PFSK-1 (cell line): ENCODE data around the gene SORBS1.

Source experiments
- FOXP2 ChIP-seq: optimal IDR thresholded peaks from 2 replicates; pipeline ENCODE3; 2011; ENCODE audit warnings: borderline replicate concordance, control low read depth, inconsistent platforms; ENCODE audit not compliant: insufficient read depth; ENCODE audit errors: extremely low read length, extremely low read depth
- POLR2AphosphoS5 ChIP-seq: IDR thresholded peaks from 2 replicates; pipeline ENCODE4 v1.6.1; 2012; ENCODE audit warnings: low read depth, mild to moderate bottlenecking, control low read depth, low read length, moderate library complexity
- SIN3A ChIP-seq: IDR thresholded peaks from 2 replicates; pipeline ENCODE4 v1.6.1; 2012; ENCODE audit warnings: mild to moderate bottlenecking, low read length, moderate library complexity, borderline replicate concordance; ENCODE audit not compliant: insufficient read depth
- TAF1 ChIP-seq: IDR thresholded peaks from 2 replicates; pipeline ENCODE4 v1.6.1; 2012; ENCODE audit warnings: low read length, control low read depth, borderline replicate concordance; ENCODE audit not compliant: insufficient read depth
- TF ChIP-seq, protein P1 (sequence below), 2 experiments: IDR thresholded peaks; 2 replicates each; pipeline versions ENCODE4 v1.6.1 to v1.8.0; 2011 to 2012; ENCODE audit warnings: low read depth in 2 of 2, low read length in 2 of 2, control low read depth in 1 of 2, inconsistent platforms in 1 of 2, mild to moderate bottlenecking in 1 of 2, moderate library complexity in 1 of 2; ENCODE audit not compliant: insufficient read depth in 1 of 2

SORBS1 gene

DNA sequence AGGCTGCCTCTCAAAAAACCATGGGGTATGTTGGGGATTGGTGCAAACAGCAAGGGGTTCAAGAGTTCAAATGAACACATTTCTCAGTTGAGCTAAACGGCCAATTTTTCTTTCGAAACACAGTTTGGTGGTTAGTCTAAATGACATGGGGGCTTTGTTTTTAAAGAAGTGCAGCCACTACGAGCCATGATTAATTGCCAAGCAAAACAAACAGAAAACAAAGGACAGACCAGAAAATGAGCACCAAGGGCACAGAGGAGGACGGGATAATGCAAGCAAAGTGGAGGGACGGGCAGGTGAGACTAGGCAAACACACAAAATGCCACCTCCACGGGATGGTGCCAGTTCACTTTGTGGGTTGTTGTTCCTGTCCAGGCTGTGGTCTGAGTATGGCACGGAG lies 205.9 kb downstream of the SORBS1 start:
- no peak for TF ChIP-seq TAF1
- TF ChIP-seq SIN3A = no peak
- TF ChIP-seq, protein P1, sequence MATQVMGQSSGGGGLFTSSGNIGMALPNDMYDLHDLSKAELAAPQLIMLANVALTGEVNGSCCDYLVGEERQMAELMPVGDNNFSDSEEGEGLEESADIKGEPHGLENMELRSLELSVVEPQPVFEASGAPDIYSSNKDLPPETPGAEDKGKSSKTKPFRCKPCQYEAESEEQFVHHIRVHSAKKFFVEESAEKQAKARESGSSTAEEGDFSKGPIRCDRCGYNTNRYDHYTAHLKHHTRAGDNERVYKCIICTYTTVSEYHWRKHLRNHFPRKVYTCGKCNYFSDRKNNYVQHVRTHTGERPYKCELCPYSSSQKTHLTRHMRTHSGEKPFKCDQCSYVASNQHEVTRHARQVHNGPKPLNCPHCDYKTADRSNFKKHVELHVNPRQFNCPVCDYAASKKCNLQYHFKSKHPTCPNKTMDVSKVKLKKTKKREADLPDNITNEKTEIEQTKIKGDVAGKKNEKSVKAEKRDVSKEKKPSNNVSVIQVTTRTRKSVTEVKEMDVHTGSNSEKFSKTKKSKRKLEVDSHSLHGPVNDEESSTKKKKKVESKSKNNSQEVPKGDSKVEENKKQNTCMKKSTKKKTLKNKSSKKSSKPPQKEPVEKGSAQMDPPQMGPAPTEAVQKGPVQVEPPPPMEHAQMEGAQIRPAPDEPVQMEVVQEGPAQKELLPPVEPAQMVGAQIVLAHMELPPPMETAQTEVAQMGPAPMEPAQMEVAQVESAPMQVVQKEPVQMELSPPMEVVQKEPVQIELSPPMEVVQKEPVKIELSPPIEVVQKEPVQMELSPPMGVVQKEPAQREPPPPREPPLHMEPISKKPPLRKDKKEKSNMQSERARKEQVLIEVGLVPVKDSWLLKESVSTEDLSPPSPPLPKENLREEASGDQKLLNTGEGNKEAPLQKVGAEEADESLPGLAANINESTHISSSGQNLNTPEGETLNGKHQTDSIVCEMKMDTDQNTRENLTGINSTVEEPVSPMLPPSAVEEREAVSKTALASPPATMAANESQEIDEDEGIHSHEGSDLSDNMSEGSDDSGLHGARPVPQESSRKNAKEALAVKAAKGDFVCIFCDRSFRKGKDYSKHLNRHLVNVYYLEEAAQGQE (IDR thresholded peaks at IDR 0.05; ENCODE audit: insufficient read depth in 1 of 2, low read depth in 2 of 2, low read length in 2 of 2) = no peak
- TF ChIP-seq POLR2AphosphoS5 = no peak
- no peak for TF ChIP-seq FOXP2

DNA sequence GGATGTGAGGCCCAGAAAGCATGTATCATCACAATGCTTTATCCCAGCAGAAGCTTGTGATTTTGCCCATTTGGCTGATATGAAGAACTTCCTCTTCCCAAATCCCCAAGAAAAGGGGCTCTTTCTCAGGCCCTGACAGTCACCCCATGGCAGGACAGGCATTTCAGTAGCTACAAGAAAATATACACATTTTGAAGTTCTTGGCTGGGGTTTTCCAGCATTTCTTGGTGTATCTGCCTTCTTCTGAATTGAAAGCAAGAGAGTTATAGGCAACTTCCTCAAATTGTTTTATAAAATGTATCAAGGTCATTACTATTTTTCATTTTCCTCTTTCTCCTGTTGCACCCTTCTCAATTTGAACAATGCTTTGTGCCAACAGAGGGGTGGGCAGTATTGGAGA lies 207.1 kb downstream of the SORBS1 start:
- TF ChIP-seq TAF1 (no peak), SIN3A (no peak), POLR2AphosphoS5 (no peak), FOXP2 (no peak)
- TF ChIP-seq, protein P1 (IDR thresholded peaks at IDR 0.05; ENCODE audit: insufficient read depth in 1 of 2, low read depth in 2 of 2, low read length in 2 of 2) = no peak

DNA sequence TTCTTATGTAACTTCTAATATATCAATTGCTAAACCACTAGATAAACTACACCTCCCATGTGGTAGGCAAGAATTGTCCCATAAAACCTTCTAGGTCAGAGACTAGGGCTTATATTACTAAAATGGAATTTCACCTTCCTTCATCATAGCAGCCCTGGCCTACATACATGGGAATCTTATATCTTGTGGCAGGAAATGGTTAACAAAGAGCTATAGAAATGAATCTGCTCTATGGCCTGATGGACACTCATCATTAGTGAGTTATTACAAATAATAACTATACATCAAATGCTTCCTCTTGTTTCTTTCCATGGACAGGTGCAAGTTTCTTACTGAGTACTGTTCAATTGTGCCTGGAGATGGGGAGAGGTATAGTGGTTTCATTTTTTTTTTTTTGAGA lies 208.0 kb downstream of the SORBS1 start:
- TF ChIP-seq FOXP2 (no peak), POLR2AphosphoS5 (no peak), SIN3A (no peak), TAF1 (no peak)
- TF ChIP-seq, protein P1 (IDR thresholded peaks at IDR 0.05; ENCODE audit: insufficient read depth in 1 of 2, low read depth in 2 of 2, low read length in 2 of 2) = no peak

DNA sequence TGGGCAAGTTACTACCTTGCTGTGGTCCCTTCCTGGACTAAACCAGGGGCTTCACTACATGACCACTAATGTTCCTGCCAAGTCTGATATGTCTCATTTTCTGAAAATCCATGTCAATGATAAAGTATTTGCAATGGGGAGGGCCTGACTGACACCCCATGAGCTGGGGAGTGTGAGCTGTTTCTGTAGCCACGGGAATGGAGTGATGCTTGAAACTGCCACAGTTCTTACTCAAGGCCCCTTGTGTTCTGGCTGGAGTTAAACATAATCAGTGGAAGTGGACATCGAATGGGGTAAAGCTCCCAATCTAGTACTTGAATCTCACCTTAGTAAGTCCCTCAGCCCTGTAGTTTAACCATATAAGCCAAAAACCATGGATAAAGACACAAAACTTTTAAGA lies 208.5 kb downstream of the SORBS1 start:
- TF ChIP-seq, protein P1 (IDR thresholded peaks at IDR 0.05; ENCODE audit: insufficient read depth in 1 of 2, low read depth in 2 of 2, low read length in 2 of 2) = no peak
- TF ChIP-seq FOXP2 = no peak
- TF ChIP-seq TAF1 = no peak
- TF ChIP-seq SIN3A = no peak
- TF ChIP-seq POLR2AphosphoS5 = no peak

DNA sequence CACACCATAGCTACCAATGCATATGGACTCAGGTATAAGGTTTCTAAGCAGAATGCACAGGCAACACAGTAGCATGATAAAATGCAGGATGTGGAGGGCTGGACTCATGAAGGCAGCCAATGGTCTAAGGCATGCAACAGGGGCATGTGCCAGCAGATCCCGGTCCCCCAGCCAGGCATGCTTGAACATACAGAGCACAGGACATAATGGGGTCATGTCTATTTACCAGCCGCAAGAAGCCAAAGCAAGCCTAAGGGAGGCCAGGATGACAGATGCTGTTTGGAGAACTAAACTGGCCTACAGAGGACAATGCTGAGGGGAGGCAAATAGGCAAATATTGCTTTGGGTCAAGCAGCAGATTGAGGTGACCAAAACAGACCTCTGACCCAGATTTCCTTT lies 210.3 kb downstream of the SORBS1 start:
- no peak for TF ChIP-seq FOXP2
- no peak for TF ChIP-seq SIN3A
- no peak for TF ChIP-seq POLR2AphosphoS5
- TF ChIP-seq, protein P1 (IDR thresholded peaks at IDR 0.05; ENCODE audit: insufficient read depth in 1 of 2, low read depth in 2 of 2, low read length in 2 of 2) = no peak
- TF ChIP-seq TAF1 = no peak
